Muscle layer of duodenum (tissue), 2 donors: ENCODE measurements around the gene TCTN1.
"Not testable (repeated sequence)": the region's sequence is repeated elsewhere in the genome, so short reads cannot be mapped to it uniquely, and the experiment has no call there.

Experiments
- H3K27ac ChIP-seq: one replicate; pipeline ENCODE4 v1.7.0; 2013; ENCODE audit warnings: mild to moderate bottlenecking, low read length
- H3K27me3 ChIP-seq: one replicate; pipeline ENCODE4 v1.7.0; 2013; ENCODE audit warnings: low read depth, mild to moderate bottlenecking, control low read depth, low read length
- H3K36me3 ChIP-seq, 2 donors: one replicate each; pipeline ENCODE4 v1.7.0; 2013; ENCODE audit warnings: low read length in 2 of 2, control low read depth in 1 of 2, mild to moderate bottlenecking in 1 of 2; ENCODE audit not compliant: insufficient read depth in 2 of 2, control insufficient read depth in 1 of 2
- H3K4me1 ChIP-seq, 2 donors: one replicate each; pipeline ENCODE4 v1.7.0; 2013; ENCODE audit warnings: low read length in 2 of 2, mild to moderate bottlenecking in 2 of 2, control low read depth in 1 of 2, moderate library complexity in 1 of 2; ENCODE audit not compliant: insufficient read depth in 2 of 2, control insufficient read depth in 1 of 2
- H3K4me3 ChIP-seq, 2 donors: one replicate each; pipeline ENCODE4 v1.7.0; 2013; ENCODE audit warnings: low read length in 2 of 2, low read depth in 1 of 2, mild to moderate bottlenecking in 1 of 2
- H3K9me3 ChIP-seq, 2 donors: one replicate each; pipeline ENCODE4 v1.7.0; 2013; ENCODE audit warnings: low read length in 2 of 2, control low read depth in 1 of 2, mild to moderate bottlenecking in 1 of 2; ENCODE audit not compliant: control insufficient read depth in 1 of 2
- donor health status: healthy.

TCTN1 gene

GRCh38 chr12:110640275-110641025 lies 26.5 kb downstream of the TCTN1 start:
- no peaks in the 10 kb centered on the region for H3K9me3 ChIP-seq
- peaks cover 0 to 10% of the 10 kb centered on the region in 2 donors for H3K36me3 ChIP-seq
- no peak overlapping the region for H3K27ac ChIP-seq
- H3K4me3 ChIP-seq: no peak overlapping the region
- peaks cover 0 to 19% of the 10 kb centered on the region in 2 donors for H3K4me1 ChIP-seq
- no peaks in the 10 kb centered on the region for H3K27me3 ChIP-seq

GRCh38 chr12:110641521-110641920 lies 27.6 kb downstream of the TCTN1 start:
- no peak overlapping the region for H3K4me3 ChIP-seq
- no peak overlapping the region for H3K27ac ChIP-seq
- H3K27me3 ChIP-seq: no peaks in the 10 kb centered on the region
- no peaks in the 10 kb centered on the region for H3K9me3 ChIP-seq
- H3K4me1 ChIP-seq: peaks cover 0 to 19% of the 10 kb centered on the region in 2 donors
- peaks cover 2 to 17% of the 10 kb centered on the region in 2 donors for H3K36me3 ChIP-seq

- Histone ChIP-seq H3K27ac (no peak overlapping the region), H3K9me3 (no peaks in the 10 kb centered on the region), H3K4me1 (no peaks in the 10 kb centered on the region), H3K36me3 (peaks cover 29 to 63% of the 10 kb centered on the region in 2 donors), H3K4me3 (no peak overlapping the region), H3K27me3 (no peaks in the 10 kb centered on the region)
Measured at GRCh38 chr12:110647631-110648040, 33.7 kb downstream of the TCTN1 start.

GRCh38 chr12:110649341-110649847 lies 35.5 kb downstream of the TCTN1 start:
- H3K9me3 ChIP-seq: no peaks in the 10 kb centered on the region
- no peak overlapping the region for H3K27ac ChIP-seq
- H3K27me3 ChIP-seq: no peaks in the 10 kb centered on the region
- peaks cover 29 to 63% of the 10 kb centered on the region in 2 donors for H3K36me3 ChIP-seq
- no peaks in the 10 kb centered on the region for H3K4me1 ChIP-seq
- H3K4me3 ChIP-seq: no peak overlapping the region

- not testable (repeated sequence) for H3K27ac ChIP-seq, H3K4me3 ChIP-seq, H3K4me1 ChIP-seq, H3K9me3 ChIP-seq, H3K27me3 ChIP-seq
- H3K36me3 ChIP-seq: peaks cover 27% of the 10 kb centered on the region in 2 donors
Measured at GRCh38 chr12:110654238-110654637, 40.3 kb downstream of the TCTN1 start.

GRCh38 chr12:110656071-110656655 lies 42.2 kb downstream of the TCTN1 start:
- no peak overlapping the region for H3K4me3 ChIP-seq
- H3K27me3 ChIP-seq: no peaks in the 10 kb centered on the region
- H3K9me3 ChIP-seq: no peaks in the 10 kb centered on the region
- H3K27ac ChIP-seq: no peak overlapping the region
- H3K36me3 ChIP-seq: peaks cover 13 to 18% of the 10 kb centered on the region in 2 donors
- H3K4me1 ChIP-seq: no peaks in the 10 kb centered on the region

- Histone ChIP-seq H3K27ac (no peak overlapping the region), H3K36me3 (peaks cover 3 to 11% of the 10 kb centered on the region in 2 donors), H3K27me3 (no peaks in the 10 kb centered on the region), H3K9me3 (no peaks in the 10 kb centered on the region), H3K4me3 (no peak overlapping the region), H3K4me1 (no peaks in the 10 kb centered on the region)
Measured at GRCh38 chr12:110657747-110658146, 43.8 kb downstream of the TCTN1 start.

GRCh38 chr12:110658242-110658641 lies 44.3 kb downstream of the TCTN1 start:
- no peaks in the 10 kb centered on the region for H3K27me3 ChIP-seq
- peaks cover 3 to 11% of the 10 kb centered on the region in 2 donors for H3K36me3 ChIP-seq
- H3K27ac ChIP-seq: no peak overlapping the region
- no peak overlapping the region for H3K4me3 ChIP-seq
- H3K4me1 ChIP-seq: no peaks in the 10 kb centered on the region
- H3K9me3 ChIP-seq: no peaks in the 10 kb centered on the region

- no peak overlapping the region for H3K27ac ChIP-seq
- H3K4me3 ChIP-seq: no peak overlapping the region
- H3K9me3 ChIP-seq: no peaks in the 10 kb centered on the region
- H3K4me1 ChIP-seq: no peaks in the 10 kb centered on the region
- H3K36me3 ChIP-seq: peaks cover 3 to 11% of the 10 kb centered on the region in 2 donors
- H3K27me3 ChIP-seq: no peaks in the 10 kb centered on the region
Measured at GRCh38 chr12:110658878-110659277, 44.9 kb downstream of the TCTN1 start.

GRCh38 chr12:110661337-110661972 lies 47.5 kb downstream of the TCTN1 start:
- Histone ChIP-seq H3K9me3 (peaks cover 7 to 17% of the 10 kb centered on the region in 2 donors), H3K27ac (no peak overlapping the region), H3K27me3 (no peaks in the 10 kb centered on the region), H3K36me3 (peaks cover 0 to 6% of the 10 kb centered on the region in 2 donors), H3K4me3 (no peak overlapping the region), H3K4me1 (no peaks in the 10 kb centered on the region)

- H3K36me3 ChIP-seq: peaks cover 0 to 10% of the 10 kb centered on the region in 2 donors
- H3K4me1 ChIP-seq: no peaks in the 10 kb centered on the region
- H3K27me3 ChIP-seq: no peaks in the 10 kb centered on the region
- H3K27ac ChIP-seq: no peak overlapping the region
- H3K4me3 ChIP-seq: no peak overlapping the region
- H3K9me3 ChIP-seq: peaks cover 7 to 18% of the 10 kb centered on the region in 2 donors
Measured at GRCh38 chr12:110666892-110667291, 53.0 kb downstream of the TCTN1 start.
